Retinal pigment epithelial cell (primary cell): ENCODE data around the gene ALOX5AP.

Experiments
- DNase-seq: peaks from one replicate; pipeline ENCODE4 v3.0.0-alpha.2; 2010; ENCODE audit warnings: low read depth
- H3K4me3 ChIP-seq: 2 replicates; pipeline ENCODE4 v1.5.1; 2011; ENCODE audit warnings: mild to moderate bottlenecking, low read length, control low read depth, moderate library complexity
- CTCF ChIP-seq: conservative IDR thresholded peaks from 2 replicates; pipeline ENCODE4 v1.5.1; 2011; ENCODE audit warnings: low read depth, low read length, control low read depth, inconsistent platforms

ALOX5AP gene

GRCh38 chr13:30714629-30715371 is 20.5 kb upstream of the ALOX5AP start:
- no peak for DNase-seq
- no peak overlapping the region for H3K4me3 ChIP-seq
- TF ChIP-seq CTCF = no peak

GRCh38 chr13:30715372-30715756 is 20.0 kb upstream of the ALOX5AP start:
- DNase-seq = no peak
- H3K4me3 ChIP-seq = no peak overlapping the region
- no peak for TF ChIP-seq CTCF

- H3K4me3 ChIP-seq = no peak overlapping the region
- TF ChIP-seq CTCF = no peak
- no peak for DNase-seq
Measured at GRCh38 chr13:30715837-30716236, 19.5 kb upstream of the ALOX5AP start.

- no peak for TF ChIP-seq CTCF
- peak; percentile 46 for DNase-seq
Measured at GRCh38 chr13:30718661-30719524, 16.4 kb upstream of the ALOX5AP start.

GRCh38 chr13:30719525-30719914 is 15.8 kb upstream of the ALOX5AP start:
- H3K4me3 ChIP-seq = no peak overlapping the region
- no peak for TF ChIP-seq CTCF
- DNase-seq = no peak

More at GRCh38 chr13:30718661-30719524, 16.4 kb upstream of the ALOX5AP start:
- no peak overlapping the region for H3K4me3 ChIP-seq

- no peak for DNase-seq
- no peak overlapping the region for H3K4me3 ChIP-seq
- no peak for TF ChIP-seq CTCF
Measured at GRCh38 chr13:30720172-30720869, 15.0 kb upstream of the ALOX5AP start.
